Coronary artery (tissue), 2 donors: Measurements from ENCODE around the gene EFHD2.
"Not testable (repeated sequence)": the region's sequence is repeated elsewhere in the genome, so short reads cannot be mapped to it uniquely, and the experiment has no call there.

Experiments
- DNase-seq: peaks from one replicate; pipeline ENCODE4 v3.0.0-alpha.2; 2017; ENCODE audit warnings: low spot score
- H3K27ac ChIP-seq, 2 donors: fragments of 200-600 bp; sonication (generic); one replicate each; pipeline ENCODE4 v1.5.1; 2016 to 2019
- H3K4me3 ChIP-seq: fragments of 200-600 bp; sonication (generic); 2 replicates; pipeline ENCODE4 v1.5.1; 2016; ENCODE audit warnings: mild to moderate bottlenecking, moderate library complexity
- CTCF ChIP-seq: fragments of 200-600 bp; sonication (generic); IDR thresholded peaks from one replicate; pipeline ENCODE4 v1.5.1; 2019; ENCODE audit warnings: antibody characterized with exemption

EFHD2 gene

GRCh38 chr1:15465674-15466073, 56.0 kb downstream of the EFHD2 start:
- no peak for TF ChIP-seq CTCF
- Histone ChIP-seq H3K27ac (no peak overlapping the region), H3K4me3 (no peak overlapping the region)
- no peak for DNase-seq

- H3K4me3 ChIP-seq, H3K27ac ChIP-seq, DNase-seq: not testable (repeated sequence)
Measured at GRCh38 chr1:15466955-15467625, 57.4 kb downstream of the EFHD2 start.

DNA sequence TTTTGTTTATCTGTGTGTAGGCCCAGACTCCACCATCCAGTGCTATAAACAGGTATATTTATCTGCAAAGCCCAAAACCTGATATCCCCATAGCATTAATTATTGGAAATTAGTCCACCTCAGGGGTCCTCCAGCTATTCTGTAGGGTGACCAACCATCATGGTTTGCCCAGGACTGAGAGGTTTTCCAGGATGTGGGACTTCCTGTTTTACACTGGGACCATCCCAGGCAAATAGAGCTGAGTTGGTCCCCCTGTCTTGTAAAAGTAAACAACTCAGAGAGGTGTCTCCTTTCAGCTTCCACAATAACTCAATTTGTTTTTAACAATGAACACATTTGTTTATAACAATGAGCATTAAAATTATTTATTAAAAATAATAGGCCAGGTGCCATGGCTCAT, 58.5 kb downstream of the EFHD2 start:
- Histone ChIP-seq H3K4me3 (no peak overlapping the region), H3K27ac (no peak overlapping the region)
- no peak for TF ChIP-seq CTCF
- no peak for DNase-seq

GRCh38 chr1:15469361-15469760, 59.7 kb downstream of the EFHD2 start:
- no peak overlapping the region for H3K4me3 ChIP-seq
- TF ChIP-seq CTCF: no peak
- no peak for DNase-seq
- no peak overlapping the region for H3K27ac ChIP-seq

DNA sequence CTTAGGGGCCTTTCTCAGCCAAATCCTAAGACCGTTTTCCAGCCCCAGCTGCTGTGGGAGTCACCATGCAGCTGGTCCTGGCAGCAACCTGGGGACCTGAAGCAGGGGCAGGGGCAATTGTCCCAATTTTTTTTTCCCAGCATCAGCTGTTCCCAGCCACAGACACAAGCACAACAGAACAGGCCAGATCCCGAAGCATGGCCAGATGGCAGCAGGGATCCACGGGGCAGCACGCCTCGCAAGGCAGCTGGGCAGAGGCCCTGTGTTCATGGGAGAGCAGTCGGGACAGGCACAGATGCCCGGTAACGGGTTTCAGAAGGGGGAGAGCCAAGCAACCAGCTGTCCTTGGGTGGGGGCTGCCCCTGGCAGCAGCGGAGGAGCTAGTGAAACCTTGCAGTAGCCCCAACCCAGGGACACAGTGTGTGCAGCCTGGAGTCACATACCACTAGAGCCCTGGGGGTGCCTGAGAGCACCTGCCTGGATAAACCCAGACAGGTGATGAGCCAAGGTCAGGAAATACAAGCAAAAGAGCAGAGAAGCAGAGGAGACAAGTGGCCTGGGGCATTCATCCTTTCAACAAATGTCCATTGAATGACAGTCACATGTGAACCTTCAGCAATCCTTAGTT, 60.2 kb downstream of the EFHD2 start:
- not testable (repeated sequence) for H3K4me3 ChIP-seq, H3K27ac ChIP-seq, DNase-seq

- not testable (repeated sequence) for H3K27ac ChIP-seq, H3K4me3 ChIP-seq, DNase-seq
Measured at GRCh38 chr1:15471067-15471466, 61.4 kb downstream of the EFHD2 start.

DNA sequence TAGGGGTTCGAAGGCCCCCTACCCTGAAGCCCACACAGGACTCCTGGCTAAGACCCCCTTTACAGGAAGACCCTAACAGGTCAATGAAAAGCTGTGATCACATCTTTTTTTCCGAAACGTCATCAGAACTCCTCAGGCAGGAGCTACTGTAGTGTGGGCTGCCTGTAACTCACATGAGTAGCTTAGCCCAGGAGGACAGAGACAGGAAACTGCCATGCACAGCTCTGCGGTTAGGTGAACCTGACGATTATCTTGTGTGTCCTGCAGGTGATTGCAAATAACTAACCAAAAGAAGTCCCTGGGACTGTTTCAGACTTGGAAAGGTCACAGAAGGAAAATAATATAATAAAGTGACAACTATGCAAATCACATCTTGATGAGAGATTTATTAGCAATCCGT, 62.0 kb downstream of the EFHD2 start:
- not testable (repeated sequence) for H3K4me3 ChIP-seq, H3K27ac ChIP-seq, DNase-seq

DNA sequence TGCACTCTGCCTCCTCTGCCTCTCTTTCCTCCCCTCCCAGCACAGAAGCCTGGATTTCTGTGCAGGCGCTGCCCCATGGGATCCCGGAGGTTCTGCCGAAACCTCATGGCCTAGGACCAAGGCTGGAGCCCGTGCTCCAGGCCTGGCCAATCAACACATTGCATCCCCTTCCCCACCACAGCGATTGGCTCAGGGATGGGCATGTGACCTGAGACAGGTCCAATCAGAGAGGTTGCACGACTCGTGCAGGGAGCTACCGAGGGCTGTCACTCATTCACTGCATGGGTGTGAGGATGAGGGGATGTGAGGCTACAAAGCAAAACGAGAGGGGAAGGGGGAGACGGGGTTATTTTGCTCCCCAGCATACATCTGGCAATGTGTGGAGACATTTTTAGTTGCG, 62.9 kb downstream of the EFHD2 start:
- TF ChIP-seq CTCF: no peak
- H3K4me3 ChIP-seq: no peak overlapping the region

GRCh38 chr1:15475752-15476314, 66.1 kb downstream of the EFHD2 start, which contains the start of gene CELA2B:
Gene CELA2B (plus strand): TSS chr1:15476104. CDS start chr1:15476126, 22 bp downstream.
- Histone ChIP-seq H3K27ac (no peak within 1 kb of the TSS), H3K4me3 (no peak within 1 kb of the TSS)
- TF ChIP-seq CTCF: no peak
- no peak for DNase-seq

More for the DNA sequence above, 62.9 kb downstream of the EFHD2 start:
- no peak for DNase-seq
- no peak overlapping the region for H3K27ac ChIP-seq
